Subcutaneous preadipocyte (primary cell): ENCODE results near the gene PDZRN4. TPM values are rescaled to one million over a fixed set of nuclear protein-coding genes. Genes with fewer than 3 reads are reported as not detected.

ENCODE experiments used
- total RNA-seq: library from RNA; depleted of rRNA; stranded (reverse); fragments of >200 nt; gene quantifications from 2 replicates; pipeline ENCODE4 v1.2.3, GENCODE V29; 2012

The PDZRN4 gene
- total RNA-seq: not detected in 2 replicates

GRCh38 chr12:41188058-41188840 lies at the start of gene PDZRN4:
TSS of gene PDZRN4 (plus strand) at chr12:41188320.

